ENCODE results near the gene POLRMT. TPM values are rescaled to one million over a fixed set of nuclear protein-coding genes. Genes with fewer than 3 reads are reported as not detected.
"Not testable (repeated sequence)": the region's sequence is repeated elsewhere in the genome, so short reads cannot be mapped to it uniquely, and the experiment has no call there.

The POLRMT gene
- total RNA-seq, 1 experiment from 2014 or later = 19.9 TPM

- no peak for DNase-seq (ENCODE audit: low spot score)
Measured at GRCh38 chr19:647566-648284, 14.4 kb upstream of the POLRMT start.

GRCh38 chr19:646779-647565 is 13.6 kb upstream of the POLRMT start:
- no peak for DNase-seq (ENCODE audit: low spot score)

- no peak for DNase-seq (ENCODE audit: low spot score)
Measured at GRCh38 chr19:645912-646778, 12.8 kb upstream of the POLRMT start.

GRCh38 chr19:644789-645188 is 11.5 kb upstream of the POLRMT start:
- no peak for DNase-seq (ENCODE audit: low spot score)

GRCh38 chr19:644363-644762 is 11.0 kb upstream of the POLRMT start:
- no peak for DNase-seq (ENCODE audit: low spot score)

GRCh38 chr19:643736-644135 is 10.4 kb upstream of the POLRMT start:
- no peak for DNase-seq (ENCODE audit: low spot score)

- DNase-seq (ENCODE audit: low spot score) = no peak
Measured at GRCh38 chr19:642767-643727, 9.7 kb upstream of the POLRMT start.

GRCh38 chr19:641702-642101 is 8.4 kb upstream of the POLRMT start:
- DNase-seq (ENCODE audit: low spot score) = no peak

- DNase-seq (ENCODE audit: low spot score) = no peak
Measured at GRCh38 chr19:640606-641189, 7.4 kb upstream of the POLRMT start.

- DNase-seq (ENCODE audit: low spot score) = no peak
Measured at GRCh38 chr19:640161-640558, 6.8 kb upstream of the POLRMT start.

- DNase-seq (ENCODE audit: low spot score) = peak; percentile 40
Measured at GRCh38 chr19:639253-640160, 6.2 kb upstream of the POLRMT start, which contains the start of gene FGF22. TSS of gene FGF22 (plus strand) at chr19:639879. CDS start at chr19:639926, 47 bp downstream.

GRCh38 chr19:638906-639252 is 5.5 kb upstream of the POLRMT start:
- DNase-seq (ENCODE audit: low spot score) = no peak

GRCh38 chr19:634975-635652 is 1.8 kb upstream of the POLRMT start:
- DNase-seq (ENCODE audit: low spot score) = no peak

- no peak for DNase-seq (ENCODE audit: low spot score)
Measured at GRCh38 chr19:633786-634639, 676 bp upstream of the POLRMT start.

- peak; percentile 36 for DNase-seq (ENCODE audit: low spot score)
Measured at GRCh38 chr19:632579-633067, 714 bp downstream of the POLRMT start.

GRCh38 chr19:629961-630714 is 3.2 kb downstream of the POLRMT start:
- no peak for DNase-seq (ENCODE audit: low spot score)

GRCh38 chr19:629515-629914 is 3.8 kb downstream of the POLRMT start:
- DNase-seq (ENCODE audit: low spot score) = not testable (repeated sequence)
